BJ (cell line): Measurements from ENCODE around the gene SLC13A5. TPM values are rescaled to one million over a fixed set of nuclear protein-coding genes. Genes with fewer than 3 reads are reported as not detected.
A peak's percentile ranks its signal among the peaks of the same experiment; 100 is the strongest.

Source experiments
- CTCF ChIA-PET: fragments of 350-600 bp; formaldehyde crosslinking; extraction: SDS; loops from one replicate; lab custom pipeline; 2021; ENCODE audit warnings: antibody characterized with exemption, inconsistent platforms; lab: Yijun Ruan, JAX
- POLR2A ChIA-PET: fragments of 300-600 bp; sonication (Branson Sonifier 250); formaldehyde crosslinking; extraction: SDS; loops from one replicate; lab custom pipeline; 2021; ENCODE audit warnings: antibody characterized with exemption; lab: Charles Lee
- DNase-seq: peaks from one replicate; pipeline ENCODE4 v3.0.0-alpha.2; 2011; ENCODE audit warnings: low read depth
- H3K27me3 ChIP-seq: 2 replicates; pipeline ENCODE4 v1.6.0; 2011; ENCODE audit warnings: low read length; ENCODE audit not compliant: control insufficient read depth, insufficient read depth
- H3K36me3 ChIP-seq: 2 replicates; pipeline ENCODE4 v1.5.1; 2011; ENCODE audit warnings: low read length; ENCODE audit not compliant: control insufficient read depth, insufficient read depth
- H3K4me3 ChIP-seq: 2 replicates; pipeline ENCODE4 v1.5.1; 2011; ENCODE audit warnings: low read depth, mild to moderate bottlenecking, control low read depth, low read length
- CTCF ChIP-seq: IDR thresholded peaks from 2 replicates; pipeline ENCODE4 v1.5.1; 2011; ENCODE audit warnings: low read depth, mild to moderate bottlenecking, control low read depth, inconsistent platforms, low read length, moderate library complexity; ENCODE audit not compliant: insufficient read depth
- polyA plus RNA-seq: library from polyadenylated mRNA; depleted of rRNA; stranded (reverse); fragments of >200 nt; gene quantifications from 2 replicates; pipeline ENCODE4 v1.2.3, GENCODE V29; 2011; rRNA removed
- small RNA-seq: library from RNA; depleted of rRNA; stranded (forward); fragments of <200 nt; gene quantifications from one replicate; pipeline ENCODE3, GENCODE V24; 2012; ENCODE audit warnings: low replicate concordance, low read depth; ENCODE audit not compliant: insufficient read length

SLC13A5 gene
- polyA plus RNA-seq, 1 experiment, result not detected

- TF ChIP-seq CTCF, result no peak
- ChIA-PET CTCF (interaction anchor here (0.7 to 2.7 kb wide), 4 partner anchors 10 to 165 kb away, joined by 3 to 17 read pairs (median 4); no protein-coding TSS in a partner anchor), POLR2A (no interaction called here)
- DNase-seq, result no peak
- Histone ChIP-seq H3K4me3 (peak overlapping the region; percentile 84; the same call in 1 of the 2 replicates), H3K27me3 (no peaks in the 10 kb centered on the region), H3K36me3 (no peaks in the 10 kb centered on the region)
Measured at GRCh38 chr17:6638046-6638908, 74.9 kb downstream of the SLC13A5 start.

GRCh38 chr17:6637458-6637840 lies 75.7 kb downstream of the SLC13A5 start:
- ChIA-PET CTCF (interaction anchor here (1.0 kb wide), 1 partner anchor 28 kb away, joined by 3 read pairs; no protein-coding TSS in a partner anchor), POLR2A (no interaction called here)
- no peak overlapping the region for H3K4me3 ChIP-seq
- DNase-seq, result no peak
- no peaks in the 10 kb centered on the region for H3K36me3 ChIP-seq
- no peak for TF ChIP-seq CTCF
- H3K27me3 ChIP-seq, result no peaks in the 10 kb centered on the region

GRCh38 chr17:6636616-6637457 lies 76.3 kb downstream of the SLC13A5 start:
- Histone ChIP-seq H3K36me3 (peaks cover 2% of the 10 kb centered on the region; the same call in 1 of the 2 replicates), H3K27me3 (no peaks in the 10 kb centered on the region), H3K4me3 (no peak overlapping the region)
- TF ChIP-seq CTCF, result no peak
- DNase-seq, result no peak
- CTCF ChIA-PET, result interaction anchor here (1.0 kb wide), 1 partner anchor 29 kb away, joined by 3 read pairs; no protein-coding TSS in a partner anchor
- POLR2A ChIA-PET, result no interaction called here

- ChIA-PET POLR2A (no interaction called here), CTCF (interaction anchor here (1.5 kb wide), 1 partner anchor 163 kb away, joined by 6 read pairs; no protein-coding TSS in a partner anchor)
- H3K36me3 ChIP-seq, result peaks cover 2% of the 10 kb centered on the region; the same call in 1 of the 2 replicates
- no peaks in the 10 kb centered on the region for H3K27me3 ChIP-seq
- TF ChIP-seq CTCF, result no peak
- no peak overlapping the region for H3K4me3 ChIP-seq
- no peak for DNase-seq
Measured at GRCh38 chr17:6636105-6636504, 77.1 kb downstream of the SLC13A5 start.

Small RNA genes lying within 50 kb of the gene (small RNA-seq; reads per million reads assigned to genes)
- gene AC004706.2, result not detected
- gene MIR4520-1, result not detected

Other genes with a start within 250 kb of the SLC13A5 start
- gene PITPNM3, start 156.8 kb downstream of the SLC13A5 start, polyA plus RNA-seq, result 0.39 and 0.64 TPM in 2 replicates
- gene KIAA0753, start 72.7 kb downstream of the SLC13A5 start, polyA plus RNA-seq, result 5.4 and 7.9 TPM in 2 replicates
- gene TXNDC17, start 72.3 kb downstream of the SLC13A5 start, polyA plus RNA-seq, result 213 TPM in 2 replicates
- gene MED31, start 61.8 kb downstream of the SLC13A5 start, polyA plus RNA-seq, result 6.9 and 21.4 TPM in 2 replicates
- 2.4 and 2.7 TPM in 2 replicates for gene C17orf100, start 61.6 kb downstream of the SLC13A5 start, polyA plus RNA-seq
- 10.4 and 12.0 TPM in 2 replicates for gene XAF1, start 42.7 kb upstream of the SLC13A5 start, polyA plus RNA-seq
- 0.04 and 0.07 TPM in 2 replicates for gene FBXO39, start 62.8 kb upstream of the SLC13A5 start, polyA plus RNA-seq
- gene TEKT1, start 118.4 kb upstream of the SLC13A5 start, polyA plus RNA-seq, result not detected in 2 replicates